NCI-H82 treated with DMSO at 0.1 percent for 48 hours (cell line): ENCODE measurements around the gene SOAT2.
"Not testable (repeated sequence)": the region's sequence is repeated elsewhere in the genome, so short reads cannot be mapped to it uniquely, and the experiment has no call there.

Experiments
- DNase-seq: peaks from one replicate; lab custom pipeline; 2025; ENCODE audit not compliant: unreplicated experiment; lab: John Stamatoyannopoulos, UW

SOAT2 gene

GRCh38 chr12:53133722-53134121 lies 30.4 kb downstream of the SOAT2 start:
- no peak for DNase-seq

GRCh38 chr12:53143355-53143754 lies 40.1 kb downstream of the SOAT2 start:
- no peak for DNase-seq

GRCh38 chr12:53145383-53146260 lies 42.3 kb downstream of the SOAT2 start:
- DNase-seq, result no peak

- DNase-seq, result no peak
Measured at GRCh38 chr12:53147181-53147580, 43.9 kb downstream of the SOAT2 start.

GRCh38 chr12:53147653-53148052 lies 44.4 kb downstream of the SOAT2 start:
- no peak for DNase-seq

- DNase-seq, result no peak
Measured at GRCh38 chr12:53151039-53151438, 47.8 kb downstream of the SOAT2 start.

GRCh38 chr12:53152390-53152789 lies 49.1 kb downstream of the SOAT2 start:
- DNase-seq, result no peak

- DNase-seq, result peak; percentile 60
Measured at GRCh38 chr12:53159195-53159839, 56.0 kb downstream of the SOAT2 start.

GRCh38 chr12:53160000-53160399 lies 56.7 kb downstream of the SOAT2 start:
- no peak for DNase-seq

GRCh38 chr12:53160673-53161072 lies 57.4 kb downstream of the SOAT2 start:
- DNase-seq, result no peak

GRCh38 chr12:53161119-53161911 lies 58.0 kb downstream of the SOAT2 start:
- no peak for DNase-seq

GRCh38 chr12:53163008-53163407 lies 59.7 kb downstream of the SOAT2 start:
- not testable (repeated sequence) for DNase-seq

- no peak for DNase-seq
Measured at GRCh38 chr12:53166837-53167236, 63.6 kb downstream of the SOAT2 start.

- no peak for DNase-seq
Measured at GRCh38 chr12:53169644-53170043, 66.4 kb downstream of the SOAT2 start.

GRCh38 chr12:53170215-53170614 lies 66.9 kb downstream of the SOAT2 start:
- DNase-seq, result no peak

GRCh38 chr12:53170876-53171724 lies 67.8 kb downstream of the SOAT2 start:
- no peak for DNase-seq

GRCh38 chr12:53171725-53172329 lies 68.5 kb downstream of the SOAT2 start:
- no peak for DNase-seq

- DNase-seq, result no peak
Measured at GRCh38 chr12:53172352-53172751, 69.1 kb downstream of the SOAT2 start.

GRCh38 chr12:53173085-53173715 lies 69.9 kb downstream of the SOAT2 start:
- DNase-seq, result no peak
